ENCODE measurements around the gene CTNNA3.
"Not testable (repeated sequence)": the region's sequence is repeated elsewhere in the genome, so short reads cannot be mapped to it uniquely, and the experiment has no call there.

Gene CTNNA3

DNA sequence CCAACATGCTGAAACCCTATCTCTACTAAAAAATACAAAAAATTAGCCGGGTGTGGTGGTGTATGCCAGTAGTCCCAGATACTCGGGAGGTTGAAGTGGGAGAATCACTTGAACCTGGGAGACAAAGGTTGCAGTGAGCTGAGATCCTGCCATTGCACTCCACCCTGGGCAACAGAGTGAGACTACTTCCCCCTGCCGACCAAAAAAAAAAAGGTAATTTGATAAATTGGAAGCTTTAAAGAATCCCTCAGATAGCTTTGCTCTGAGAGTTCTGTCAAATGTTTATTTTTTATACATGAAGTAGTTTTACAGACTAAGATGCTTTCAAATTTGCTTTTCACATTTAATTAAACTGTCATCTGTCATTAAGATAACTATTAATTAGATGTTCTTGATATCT lies 1333.5 kb downstream of the CTNNA3 start:
- Histone ChIP-seq H3K27me3 (ENCODE audit: insufficient read depth, low read length, poor library complexity, severe bottlenecking) (no peaks in the 10 kb centered on the region), H3K79me2 (ENCODE audit: insufficient read depth, low read length) (no peaks in the 10 kb centered on the region), H3K4me3 (ENCODE audit: low read length, poor library complexity, severe bottlenecking) (no peak overlapping the region), H3F3A (ENCODE audit: low read depth) (no peaks in the 10 kb centered on the region), H3K9me3 (ENCODE audit: insufficient read depth, low read depth, low read length) (no peaks in the 10 kb centered on the region), H3K36me3 (ENCODE audit: insufficient read depth, low read length) (no peaks in the 10 kb centered on the region), H4K20me1 (ENCODE audit: insufficient read depth, low read length, poor library complexity, severe bottlenecking) (no peaks in the 10 kb centered on the region), H2AFZ (ENCODE audit: low read length) (no peak overlapping the region), H3K4me2 (ENCODE audit: low read depth, low read length, poor library complexity, severe bottlenecking) (no peak overlapping the region), H3K9ac (ENCODE audit: low read depth, low read length, poor library complexity, severe bottlenecking) (no peak overlapping the region), H3K9me2 (replicated peaks; ENCODE audit: low read depth, low read length) (no peaks in the 10 kb centered on the region), H3K4me1 (ENCODE audit: insufficient read depth, low read length, poor library complexity, severe bottlenecking) (no peaks in the 10 kb centered on the region)
- TF ChIP-seq CTCF (conservative IDR thresholded peaks at IDR 0.05; ENCODE audit: low read length): no peak
- no peak for TF ChIP-seq EZH2phosphoT487 (IDR thresholded peaks at IDR 0.05; ENCODE audit: borderline replicate concordance)

- H3K9ac ChIP-seq (ENCODE audit: low read depth, low read length, poor library complexity, severe bottlenecking); H3K4me3 ChIP-seq (ENCODE audit: low read length, poor library complexity, severe bottlenecking); H3K36me3 ChIP-seq (ENCODE audit: insufficient read depth, low read length); H3K9me2 ChIP-seq (replicated peaks; ENCODE audit: low read depth, low read length); H3F3A ChIP-seq (ENCODE audit: low read depth); H3K79me2 ChIP-seq (ENCODE audit: insufficient read depth, low read length); H4K20me1 ChIP-seq (ENCODE audit: insufficient read depth, low read length, poor library complexity, severe bottlenecking); H2AFZ ChIP-seq (ENCODE audit: low read length); H3K4me1 ChIP-seq (ENCODE audit: insufficient read depth, low read length, poor library complexity, severe bottlenecking); H3K9me3 ChIP-seq (ENCODE audit: insufficient read depth, low read depth, low read length); H3K27me3 ChIP-seq (ENCODE audit: insufficient read depth, low read length, poor library complexity, severe bottlenecking); H3K4me2 ChIP-seq (ENCODE audit: low read depth, low read length, poor library complexity, severe bottlenecking): not testable (repeated sequence)
Observed at GRCh38 chr10:66353822-66354221, 1342.2 kb downstream of the CTNNA3 start.

- H3K27me3 ChIP-seq (ENCODE audit: insufficient read depth, low read length, poor library complexity, severe bottlenecking): no peaks in the 10 kb centered on the region
- no peak overlapping the region for H3K9ac ChIP-seq (ENCODE audit: low read depth, low read length, poor library complexity, severe bottlenecking)
- H3K79me2 ChIP-seq (ENCODE audit: insufficient read depth, low read length): no peaks in the 10 kb centered on the region
- no peaks in the 10 kb centered on the region for H3K4me1 ChIP-seq (ENCODE audit: insufficient read depth, low read length, poor library complexity, severe bottlenecking)
- no peaks in the 10 kb centered on the region for H3K9me2 ChIP-seq (replicated peaks; ENCODE audit: low read depth, low read length)
- TF ChIP-seq EZH2phosphoT487 (IDR thresholded peaks at IDR 0.05; ENCODE audit: borderline replicate concordance) (no peak), CTCF (conservative IDR thresholded peaks at IDR 0.05; ENCODE audit: low read length) (no peak)
- no peak overlapping the region for H2AFZ ChIP-seq (ENCODE audit: low read length)
- H3K9me3 ChIP-seq (ENCODE audit: insufficient read depth, low read depth, low read length): no peaks in the 10 kb centered on the region
- no peak overlapping the region for H3K4me3 ChIP-seq (ENCODE audit: low read length, poor library complexity, severe bottlenecking)
- H3F3A ChIP-seq (ENCODE audit: low read depth): no peaks in the 10 kb centered on the region
- H4K20me1 ChIP-seq (ENCODE audit: insufficient read depth, low read length, poor library complexity, severe bottlenecking): no peaks in the 10 kb centered on the region
- no peak overlapping the region for H3K4me2 ChIP-seq (ENCODE audit: low read depth, low read length, poor library complexity, severe bottlenecking)
- no peaks in the 10 kb centered on the region for H3K36me3 ChIP-seq (ENCODE audit: insufficient read depth, low read length)
Observed at GRCh38 chr10:66353422-66353821, 1342.6 kb downstream of the CTNNA3 start.

DNA sequence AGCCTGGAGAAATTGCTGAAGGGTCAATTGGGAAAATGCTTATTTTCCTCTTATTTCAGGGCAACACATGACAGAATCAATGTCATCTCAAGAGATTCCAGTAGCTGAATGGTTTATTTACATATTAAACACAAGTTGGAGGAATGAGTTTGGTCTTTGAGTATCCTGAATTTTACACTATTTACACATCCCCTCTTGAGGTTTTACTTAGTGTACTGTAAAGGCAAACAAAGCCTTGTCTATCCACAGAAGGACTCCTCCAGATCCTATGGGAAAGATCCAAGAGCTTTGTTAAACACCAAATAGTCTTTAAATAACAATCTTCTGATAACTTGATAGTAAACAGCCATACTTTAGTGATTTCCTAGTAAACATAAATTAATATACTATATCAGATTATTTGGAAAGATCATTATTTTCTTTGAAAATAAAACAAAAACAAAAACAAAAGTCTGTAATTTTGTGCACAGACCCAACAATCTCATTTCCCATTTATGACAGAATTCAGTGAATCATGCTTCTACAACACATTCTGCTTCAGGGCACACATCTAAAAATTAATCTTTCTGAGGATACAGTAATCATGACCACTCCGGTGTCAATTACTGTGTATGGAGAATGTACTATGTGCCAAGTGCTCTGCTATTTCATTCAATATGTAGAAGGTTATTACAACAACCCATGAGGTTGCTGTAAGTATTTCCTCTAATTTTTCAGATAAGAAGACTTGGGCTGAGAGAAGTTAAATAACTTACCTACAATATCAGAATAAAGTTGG lies 1345.2 kb downstream of the CTNNA3 start:
- no peaks in the 10 kb centered on the region for H3K27me3 ChIP-seq (ENCODE audit: insufficient read depth, low read length, poor library complexity, severe bottlenecking)
- H3K4me3 ChIP-seq (ENCODE audit: low read length, poor library complexity, severe bottlenecking): no peak overlapping the region
- no peaks in the 10 kb centered on the region for H3F3A ChIP-seq (ENCODE audit: low read depth)
- H3K9me3 ChIP-seq (ENCODE audit: insufficient read depth, low read depth, low read length): no peaks in the 10 kb centered on the region
- H3K9ac ChIP-seq (ENCODE audit: low read depth, low read length, poor library complexity, severe bottlenecking): no peak overlapping the region
- H3K9me2 ChIP-seq (replicated peaks; ENCODE audit: low read depth, low read length): no peaks in the 10 kb centered on the region
- no peaks in the 10 kb centered on the region for H4K20me1 ChIP-seq (ENCODE audit: insufficient read depth, low read length, poor library complexity, severe bottlenecking)
- H3K36me3 ChIP-seq (ENCODE audit: insufficient read depth, low read length): no peaks in the 10 kb centered on the region
- H3K4me2 ChIP-seq (ENCODE audit: low read depth, low read length, poor library complexity, severe bottlenecking): no peak overlapping the region
- no peak for TF ChIP-seq EZH2phosphoT487 (IDR thresholded peaks at IDR 0.05; ENCODE audit: borderline replicate concordance)
- no peak for TF ChIP-seq CTCF (conservative IDR thresholded peaks at IDR 0.05; ENCODE audit: low read length)
- no peaks in the 10 kb centered on the region for H3K79me2 ChIP-seq (ENCODE audit: insufficient read depth, low read length)
- H3K4me1 ChIP-seq (ENCODE audit: insufficient read depth, low read length, poor library complexity, severe bottlenecking): no peaks in the 10 kb centered on the region
- H2AFZ ChIP-seq (ENCODE audit: low read length): no peak overlapping the region
